GM12875 (cell line): ENCODE data around the gene APEX1.

Source experiments
- H3K4me3 ChIP-seq: one replicate; pipeline ENCODE4 v1.5.1; 2011; ENCODE audit warnings: low read depth, low read length, control low read depth
- TF ChIP-seq, protein P1 (sequence below): IDR thresholded peaks from 2 replicates; pipeline ENCODE4 v1.5.1; 2011; ENCODE audit warnings: low read depth, mild to moderate bottlenecking, control low read depth, inconsistent platforms, low read length, moderate library complexity, borderline replicate concordance; ENCODE audit not compliant: insufficient read depth

The APEX1 gene

DNA sequence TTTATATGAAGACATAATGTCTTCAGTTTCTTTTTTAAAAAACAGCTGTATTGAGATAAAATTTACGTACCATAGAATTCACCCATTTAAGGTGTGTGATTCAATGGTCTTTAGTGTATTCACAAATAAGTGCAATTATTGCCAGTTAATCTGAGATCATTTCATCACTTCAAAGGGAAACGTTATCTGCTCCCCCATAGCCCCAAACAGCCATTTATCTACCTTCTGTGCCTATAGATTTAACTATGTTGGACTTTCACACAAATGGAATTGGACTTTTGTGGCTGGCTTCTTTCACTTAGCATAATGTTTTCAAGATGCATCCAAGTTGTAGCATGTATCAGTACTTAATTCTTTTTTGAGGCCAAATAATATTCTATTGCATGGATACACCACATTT is 23.9 kb downstream of the APEX1 start:
- H3K4me3 ChIP-seq: no peak overlapping the region
- TF ChIP-seq, protein P1, sequence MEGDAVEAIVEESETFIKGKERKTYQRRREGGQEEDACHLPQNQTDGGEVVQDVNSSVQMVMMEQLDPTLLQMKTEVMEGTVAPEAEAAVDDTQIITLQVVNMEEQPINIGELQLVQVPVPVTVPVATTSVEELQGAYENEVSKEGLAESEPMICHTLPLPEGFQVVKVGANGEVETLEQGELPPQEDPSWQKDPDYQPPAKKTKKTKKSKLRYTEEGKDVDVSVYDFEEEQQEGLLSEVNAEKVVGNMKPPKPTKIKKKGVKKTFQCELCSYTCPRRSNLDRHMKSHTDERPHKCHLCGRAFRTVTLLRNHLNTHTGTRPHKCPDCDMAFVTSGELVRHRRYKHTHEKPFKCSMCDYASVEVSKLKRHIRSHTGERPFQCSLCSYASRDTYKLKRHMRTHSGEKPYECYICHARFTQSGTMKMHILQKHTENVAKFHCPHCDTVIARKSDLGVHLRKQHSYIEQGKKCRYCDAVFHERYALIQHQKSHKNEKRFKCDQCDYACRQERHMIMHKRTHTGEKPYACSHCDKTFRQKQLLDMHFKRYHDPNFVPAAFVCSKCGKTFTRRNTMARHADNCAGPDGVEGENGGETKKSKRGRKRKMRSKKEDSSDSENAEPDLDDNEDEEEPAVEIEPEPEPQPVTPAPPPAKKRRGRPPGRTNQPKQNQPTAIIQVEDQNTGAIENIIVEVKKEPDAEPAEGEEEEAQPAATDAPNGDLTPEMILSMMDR: no peak

DNA sequence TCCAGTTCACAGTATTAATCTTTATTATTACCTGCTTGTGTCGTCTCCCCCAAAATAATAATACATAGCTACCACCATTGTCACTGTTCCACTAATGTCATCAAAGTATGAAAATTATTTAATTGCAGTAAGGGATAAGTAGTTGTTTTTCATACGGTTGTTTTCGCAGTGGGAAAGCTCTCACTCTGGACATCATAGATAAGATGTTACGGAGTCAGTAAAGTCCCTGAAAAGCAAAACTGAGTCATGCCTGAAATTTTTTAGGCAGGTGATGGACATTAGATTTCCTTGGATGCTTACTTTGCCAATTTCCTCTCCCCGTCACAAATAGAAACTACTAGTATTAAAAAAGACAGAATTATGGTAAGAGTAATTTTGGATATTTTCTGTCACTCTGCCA is 27.4 kb downstream of the APEX1 start:
- TF ChIP-seq, protein P1: no peak
- no peak overlapping the region for H3K4me3 ChIP-seq

DNA sequence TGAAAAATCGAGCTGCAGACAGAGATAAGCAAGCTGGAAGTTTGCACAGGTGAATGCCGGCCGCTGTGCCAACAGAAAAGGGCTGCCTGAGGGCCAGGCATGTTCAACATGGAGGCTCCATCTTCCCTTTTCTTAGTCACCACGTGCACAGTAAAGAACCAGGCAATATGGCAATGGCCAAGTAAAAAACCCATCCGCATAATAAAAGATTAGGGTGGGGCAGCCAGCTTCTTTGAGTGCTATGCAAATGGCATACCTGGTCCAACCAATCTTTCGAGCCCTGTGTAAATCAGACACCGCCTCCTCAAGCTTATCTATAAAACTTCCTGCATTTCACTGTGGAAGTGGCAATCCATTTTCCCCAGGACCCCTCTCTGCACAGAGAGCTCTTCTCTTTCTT is 30.9 kb downstream of the APEX1 start:
- no peak overlapping the region for H3K4me3 ChIP-seq
- TF ChIP-seq, protein P1: no peak

DNA sequence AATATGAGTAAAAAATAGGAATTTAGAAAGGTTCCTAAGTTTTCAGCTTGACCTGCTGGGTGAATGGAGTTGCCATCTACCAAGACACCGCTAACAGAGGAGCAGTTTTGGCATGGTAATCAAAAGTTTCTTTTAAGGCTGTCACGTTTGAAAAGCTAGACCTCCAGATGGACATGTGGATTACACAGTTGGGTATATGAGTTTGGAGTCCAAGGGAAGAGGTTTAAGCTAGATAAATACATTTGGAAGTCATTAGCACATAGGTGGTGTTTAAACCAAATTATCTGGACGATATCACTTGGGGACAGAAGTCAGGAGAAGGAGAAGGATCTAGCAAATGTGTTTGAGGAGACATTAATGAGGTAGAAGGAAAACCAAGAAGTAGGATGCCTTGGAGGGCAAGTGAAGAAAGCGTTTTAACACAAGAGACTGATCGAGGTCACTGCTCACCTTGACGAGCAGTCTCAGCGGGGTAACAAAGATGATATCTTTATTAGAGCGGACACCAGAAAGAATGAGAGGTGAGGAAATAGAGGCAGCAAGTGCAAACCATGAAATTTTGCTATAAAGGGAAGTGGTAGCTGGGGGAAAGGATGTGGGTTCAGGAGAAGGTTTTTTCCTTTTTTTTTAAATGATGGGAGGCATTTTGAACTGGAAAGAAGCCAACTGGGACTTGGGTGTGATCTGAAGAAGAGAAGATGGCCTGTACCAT is 31.8 kb downstream of the APEX1 start:
- TF ChIP-seq, protein P1: no peak
- H3K4me3 ChIP-seq: no peak overlapping the region

DNA sequence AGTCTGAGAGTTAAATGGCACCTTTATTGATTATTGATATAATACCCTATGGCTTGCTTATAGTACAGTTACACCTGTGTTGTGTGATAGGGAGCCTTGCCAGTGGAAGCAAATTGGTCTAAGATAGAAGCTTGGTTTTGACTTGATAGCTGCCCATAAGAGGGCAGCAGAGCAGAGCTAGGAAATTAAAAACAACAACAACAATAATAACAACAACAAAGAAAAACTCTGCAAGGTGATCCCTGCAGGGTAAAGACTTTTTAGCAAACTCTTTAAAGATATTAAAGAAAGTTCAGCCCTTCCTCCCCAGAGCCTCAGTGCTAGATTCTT is 32.3 kb downstream of the APEX1 start:
- TF ChIP-seq, protein P1: no peak
- H3K4me3 ChIP-seq: no peak overlapping the region

DNA sequence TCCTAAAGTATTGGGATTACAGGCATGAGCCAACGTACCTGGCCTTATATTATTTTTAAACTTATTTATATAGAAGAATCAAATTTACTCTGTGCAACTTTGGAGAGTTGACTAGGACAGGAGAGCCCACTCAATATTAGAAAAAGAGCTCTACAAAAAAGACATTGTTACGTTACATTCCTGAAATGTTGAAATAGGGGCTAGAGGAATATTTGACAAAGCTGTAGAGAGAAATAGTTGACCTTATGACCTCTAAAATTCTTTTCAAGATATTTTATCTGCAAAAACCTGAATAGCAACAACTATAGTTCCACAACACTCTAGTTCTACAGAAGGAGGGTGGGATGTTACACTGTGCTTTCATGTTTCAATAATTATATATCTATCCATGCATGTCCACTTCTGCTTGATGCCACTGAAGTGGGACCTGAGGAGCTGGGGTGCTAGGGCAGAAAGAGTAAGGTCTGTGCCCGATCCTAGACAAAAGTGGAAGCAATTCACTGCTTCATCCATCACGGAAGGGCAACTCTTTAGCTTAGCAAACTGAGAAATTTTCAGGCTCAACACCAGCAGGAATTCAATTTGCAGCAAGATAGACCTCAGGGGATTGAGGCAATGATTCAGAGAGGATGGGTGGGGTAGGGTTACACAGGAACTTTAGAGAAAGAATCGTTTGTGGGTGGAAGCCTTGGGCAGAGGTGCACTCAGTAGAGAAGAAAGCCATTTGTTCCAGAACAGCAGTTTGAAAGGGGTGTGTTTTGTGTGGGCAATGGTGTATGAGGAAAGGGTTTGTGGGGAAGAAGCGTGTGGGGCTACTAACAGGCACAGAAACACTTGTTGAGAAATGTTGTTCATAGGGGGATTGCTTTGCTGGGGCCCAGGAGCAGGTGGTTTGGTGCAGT is 34.3 kb downstream of the APEX1 start:
- no peak overlapping the region for H3K4me3 ChIP-seq
- TF ChIP-seq, protein P1: no peak

DNA sequence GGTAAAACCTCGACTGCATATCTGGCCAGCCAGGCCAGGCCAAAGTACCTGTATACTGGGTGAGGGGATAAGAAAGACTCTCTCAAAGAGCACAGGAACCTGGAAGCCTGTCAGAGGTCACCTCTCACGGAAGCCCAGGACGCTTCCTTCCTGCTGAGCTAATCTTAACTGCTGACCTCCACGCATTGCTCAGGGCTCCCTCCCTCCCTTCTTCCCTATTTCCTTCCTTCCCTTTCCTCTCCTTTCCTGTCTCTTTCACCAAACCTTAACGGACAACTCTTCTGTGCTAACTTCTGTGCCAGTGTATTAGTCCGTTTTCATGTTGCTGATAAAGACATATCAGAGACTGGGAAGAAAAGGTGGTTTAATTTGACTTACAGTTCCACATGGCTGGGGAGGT is 35.5 kb downstream of the APEX1 start:
- no peak overlapping the region for H3K4me3 ChIP-seq
- TF ChIP-seq, protein P1: no peak
